Fibroblast of the aortic adventitia (primary cell): Measurements from ENCODE around the gene DOCK2. TPM values are rescaled to one million over a fixed set of nuclear protein-coding genes. Genes with fewer than 3 reads are reported as not detected.

Experiments
- DNase-seq: peaks from one replicate; pipeline ENCODE4 v3.0.0-alpha.2; 2010; ENCODE audit warnings: low read depth
- H3K4me3 ChIP-seq: 2 replicates; pipeline ENCODE4 v1.5.1; 2011; ENCODE audit warnings: low read depth, mild to moderate bottlenecking, control low read depth, low read length, moderate library complexity
- total RNA-seq: library from RNA; depleted of rRNA; stranded (reverse); fragments of >200 nt; gene quantifications from 2 replicates; pipeline ENCODE4 v1.2.3, GENCODE V29; 2012; ENCODE audit warnings: low replicate concordance
- TF ChIP-seq, protein P1 (sequence below): IDR thresholded peaks from 2 replicates; pipeline ENCODE4 v1.5.1; 2011; ENCODE audit warnings: mild to moderate bottlenecking, low read length, control low read depth, inconsistent platforms; ENCODE audit not compliant: insufficient read depth

Gene DOCK2
- total RNA-seq, 1 donor = 4.6 TPM

DNA sequence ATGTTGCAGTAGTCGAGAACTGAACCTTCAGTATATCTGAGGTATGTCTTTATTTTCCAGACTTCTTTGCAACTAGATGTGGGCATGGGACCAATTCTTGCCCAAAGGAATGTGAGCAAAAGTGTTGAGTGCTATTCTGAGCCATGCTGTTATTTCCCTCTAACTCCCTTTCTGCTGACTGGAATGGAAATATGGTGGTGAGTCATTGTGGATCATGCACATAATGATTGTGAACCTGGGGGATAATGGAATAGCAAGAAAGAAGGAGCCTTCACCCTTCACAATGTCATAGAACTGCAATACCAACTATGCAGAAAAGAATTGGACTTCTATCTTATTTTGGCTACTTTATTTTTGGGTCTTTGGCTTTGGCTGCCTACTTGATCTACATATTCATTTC, 10.3 kb upstream of the DOCK2 start:
- TF ChIP-seq, protein P1, sequence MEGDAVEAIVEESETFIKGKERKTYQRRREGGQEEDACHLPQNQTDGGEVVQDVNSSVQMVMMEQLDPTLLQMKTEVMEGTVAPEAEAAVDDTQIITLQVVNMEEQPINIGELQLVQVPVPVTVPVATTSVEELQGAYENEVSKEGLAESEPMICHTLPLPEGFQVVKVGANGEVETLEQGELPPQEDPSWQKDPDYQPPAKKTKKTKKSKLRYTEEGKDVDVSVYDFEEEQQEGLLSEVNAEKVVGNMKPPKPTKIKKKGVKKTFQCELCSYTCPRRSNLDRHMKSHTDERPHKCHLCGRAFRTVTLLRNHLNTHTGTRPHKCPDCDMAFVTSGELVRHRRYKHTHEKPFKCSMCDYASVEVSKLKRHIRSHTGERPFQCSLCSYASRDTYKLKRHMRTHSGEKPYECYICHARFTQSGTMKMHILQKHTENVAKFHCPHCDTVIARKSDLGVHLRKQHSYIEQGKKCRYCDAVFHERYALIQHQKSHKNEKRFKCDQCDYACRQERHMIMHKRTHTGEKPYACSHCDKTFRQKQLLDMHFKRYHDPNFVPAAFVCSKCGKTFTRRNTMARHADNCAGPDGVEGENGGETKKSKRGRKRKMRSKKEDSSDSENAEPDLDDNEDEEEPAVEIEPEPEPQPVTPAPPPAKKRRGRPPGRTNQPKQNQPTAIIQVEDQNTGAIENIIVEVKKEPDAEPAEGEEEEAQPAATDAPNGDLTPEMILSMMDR = no peak
- DNase-seq = peak; percentile 97
- H3K4me3 ChIP-seq = no peak overlapping the region

DNA sequence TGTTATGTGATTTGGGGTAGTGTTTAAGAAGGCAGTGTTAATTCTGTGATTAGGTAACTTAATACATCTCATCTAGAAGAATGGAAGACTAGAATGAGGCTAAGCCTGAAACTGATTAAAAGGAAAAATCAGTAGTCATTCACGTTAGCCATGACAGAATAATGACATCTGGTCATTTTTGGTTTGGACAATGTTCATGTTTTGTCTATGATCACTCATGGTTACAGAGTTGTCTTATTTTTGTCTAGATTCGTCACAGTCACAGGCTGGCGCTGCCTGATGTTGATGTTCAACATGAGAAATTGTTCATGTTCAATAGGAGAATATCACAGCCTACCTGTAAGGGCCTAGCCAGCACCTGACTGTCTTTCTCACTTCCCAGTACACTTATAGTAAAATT, 9.5 kb upstream of the DOCK2 start:
- TF ChIP-seq, protein P1 = no peak
- no peak overlapping the region for H3K4me3 ChIP-seq
- no peak for DNase-seq

DNA sequence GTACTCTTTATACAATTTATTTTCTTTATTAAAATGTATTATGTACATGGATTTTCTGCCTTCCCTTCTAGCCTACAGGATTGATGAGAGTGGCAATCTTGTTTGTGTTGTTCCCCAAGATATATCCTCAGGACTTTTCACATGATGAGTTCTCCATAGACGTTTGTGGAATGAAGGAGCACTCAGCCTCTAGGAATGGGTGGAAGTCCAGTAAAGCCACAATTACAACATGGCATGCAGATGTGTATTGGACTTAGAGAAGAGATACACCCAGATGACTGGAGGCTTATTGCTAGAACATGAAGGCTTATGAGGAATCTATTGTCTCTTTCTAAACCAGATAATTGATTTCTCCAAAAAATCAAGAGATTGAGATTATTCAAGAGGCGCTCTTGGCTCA, 8.2 kb upstream of the DOCK2 start:
- TF ChIP-seq, protein P1 = no peak
- peak; percentile 51 for DNase-seq

DNA sequence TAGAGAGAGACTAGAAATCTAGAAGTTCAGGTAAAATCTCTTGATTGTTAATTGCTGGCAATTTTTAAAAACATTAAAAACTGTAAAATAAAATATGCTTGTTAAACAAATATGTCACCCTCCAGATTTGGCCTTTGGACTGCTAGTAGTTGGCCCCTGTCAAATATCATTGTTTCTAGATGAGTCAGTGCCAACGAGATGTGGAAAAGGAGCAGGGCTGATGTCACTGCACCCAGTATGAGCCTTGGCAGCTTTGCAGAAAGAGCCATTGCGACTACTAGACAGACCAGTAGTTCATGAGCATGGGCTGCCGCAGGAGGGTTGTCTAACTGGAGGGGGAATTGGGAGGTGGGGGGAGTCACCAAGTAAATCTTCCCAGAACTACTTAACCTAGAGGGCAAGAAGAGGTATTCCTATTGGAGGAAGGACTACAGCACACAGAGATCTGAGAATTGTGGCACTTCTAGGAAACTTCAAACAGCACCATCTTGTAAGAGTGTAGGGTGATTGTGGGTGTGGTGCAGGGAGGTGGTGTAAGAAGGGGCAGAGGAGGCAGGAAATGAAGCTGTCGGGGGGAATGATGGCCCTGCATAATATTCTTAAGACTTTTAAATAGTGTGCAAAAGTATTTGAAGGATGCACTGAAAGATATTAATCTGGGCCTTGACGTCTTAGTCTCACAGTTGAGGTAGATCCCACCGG, 7.1 kb upstream of the DOCK2 start:
- TF ChIP-seq, protein P1 = no peak
- peak; percentile 82 for DNase-seq

More for the DNA sequence above, 8.2 kb upstream of the DOCK2 start:
- no peak overlapping the region for H3K4me3 ChIP-seq

DNA sequence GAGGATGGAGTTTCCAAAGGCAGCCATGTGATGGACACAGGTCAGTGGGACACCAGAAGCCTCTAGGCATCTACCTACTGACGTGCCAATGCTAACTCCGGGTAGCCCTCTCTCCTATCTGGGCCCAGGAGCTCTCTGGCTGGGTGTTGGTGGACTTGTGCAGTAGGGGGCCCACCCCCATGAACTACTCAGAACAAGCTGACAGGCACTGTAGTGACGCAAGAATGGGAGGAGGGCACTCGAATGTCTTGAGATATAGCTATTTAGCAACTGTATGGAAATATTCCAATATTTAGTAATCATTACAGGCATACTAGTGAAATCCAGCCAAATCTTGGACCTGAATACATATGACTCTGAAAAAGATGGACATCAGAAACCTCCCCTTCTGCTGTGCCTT, 5.7 kb upstream of the DOCK2 start:
- TF ChIP-seq, protein P1 = no peak
- peak; percentile 85 for DNase-seq
- H3K4me3 ChIP-seq = no peak overlapping the region

More for the DNA sequence above, 7.1 kb upstream of the DOCK2 start:
- H3K4me3 ChIP-seq = no peak overlapping the region

DNA sequence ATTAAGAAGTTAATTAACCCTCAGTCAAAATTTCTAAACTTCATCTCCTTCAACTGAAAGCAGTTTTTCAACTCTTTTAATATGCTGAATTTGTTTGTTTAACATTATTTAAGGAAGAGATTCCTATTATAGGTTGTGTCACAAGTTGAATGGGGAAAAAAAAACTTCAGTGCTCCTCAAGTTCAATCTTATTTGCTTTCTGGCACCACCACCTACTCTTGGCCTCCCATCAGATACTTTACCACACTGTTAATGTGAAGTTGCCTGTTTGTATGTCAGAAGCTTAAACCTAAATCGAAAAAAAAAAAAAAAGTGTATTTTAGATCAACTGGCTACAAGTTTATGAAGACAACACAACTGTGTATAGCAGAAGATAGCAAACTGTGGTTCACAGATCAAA, 4.1 kb upstream of the DOCK2 start:
- DNase-seq = no peak
- no peak overlapping the region for H3K4me3 ChIP-seq
- TF ChIP-seq, protein P1 = no peak

DNA sequence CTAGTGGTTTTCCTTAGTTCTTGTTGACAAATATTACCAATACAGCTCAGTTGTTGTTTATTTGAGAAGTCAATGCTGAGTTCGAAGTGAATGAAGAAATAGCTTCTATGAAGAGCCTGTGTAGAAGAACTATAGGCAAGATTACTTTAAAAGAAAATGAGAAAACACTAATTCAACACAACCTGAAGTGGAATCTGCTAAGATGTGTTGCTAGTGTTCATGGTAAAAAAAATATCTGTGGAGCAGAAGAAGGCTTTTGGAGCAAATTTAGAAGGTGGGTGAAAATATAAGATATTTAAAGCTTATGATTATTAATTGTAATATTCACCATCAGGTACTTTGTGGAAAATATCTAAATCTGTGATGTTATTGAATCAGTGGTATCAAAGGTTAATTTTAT, 2.5 kb upstream of the DOCK2 start:
- DNase-seq = no peak
- H3K4me3 ChIP-seq = no peak overlapping the region
- TF ChIP-seq, protein P1 = no peak
